Effector memory CD8-positive, alpha-beta T cell (primary cell): Measurements from ENCODE around the gene NTSR1.

Source experiments
- ATAC-seq: fragments of 150-1000 bp; cut with Tn5 transposase; replicated peaks from 2 replicates; pipeline ENCODE4 v1.10.0; 2021; ENCODE audit warnings: mild to moderate bottlenecking, moderate library complexity
- DNase-seq, 3 experiments: peaks; one replicate each; pipeline ENCODE4 v3.0.0; 2021
- H3K27ac Mint-ChIP-seq, 2 donors: one replicate each; pipeline ENCODE4 v1.8.0; 2022; ENCODE audit warnings: mild to moderate bottlenecking in 2 of 2, mixed read lengths in 2 of 2, moderate library complexity in 2 of 2
- H3K27me3 Mint-ChIP-seq, 2 donors: one replicate each; pipeline ENCODE4 v1.8.0; 2022; ENCODE audit warnings: mixed read lengths in 2 of 2
- H3K36me3 Mint-ChIP-seq: one replicate; pipeline ENCODE4 v1.8.0; 2022; ENCODE audit warnings: mild to moderate bottlenecking, moderate library complexity, mixed read lengths; ENCODE audit not compliant: insufficient read depth
- H3K4me1 Mint-ChIP-seq, 2 donors: one replicate each; pipeline ENCODE4 v1.8.0; 2022; ENCODE audit warnings: low read depth in 2 of 2, mixed read lengths in 2 of 2
- H3K4me3 Mint-ChIP-seq, 2 donors: one replicate each; pipeline ENCODE4 v1.8.0; 2022; ENCODE audit warnings: mild to moderate bottlenecking in 2 of 2, mixed read lengths in 2 of 2, moderate library complexity in 2 of 2
- H3K9me3 Mint-ChIP-seq, 2 donors: one replicate each; pipeline ENCODE4 v1.8.0; 2022; ENCODE audit warnings: mixed read lengths in 2 of 2

Gene NTSR1

GRCh38 chr20:62770111-62770910 lies 61.7 kb downstream of the NTSR1 start:
- no peak for DNase-seq
- Mint-ChIP-seq H3K9me3 (no peaks in the 10 kb centered on the region), H3K36me3 (no peaks in the 10 kb centered on the region), H3K4me3 (no peak overlapping the region), H3K27ac (no peak overlapping the region), H3K27me3 (peaks cover 0 to 3% of the 10 kb centered on the region in 2 donors), H3K4me1 (peaks cover 8 to 17% of the 10 kb centered on the region in 2 donors)
- ATAC-seq = no peak

DNA sequence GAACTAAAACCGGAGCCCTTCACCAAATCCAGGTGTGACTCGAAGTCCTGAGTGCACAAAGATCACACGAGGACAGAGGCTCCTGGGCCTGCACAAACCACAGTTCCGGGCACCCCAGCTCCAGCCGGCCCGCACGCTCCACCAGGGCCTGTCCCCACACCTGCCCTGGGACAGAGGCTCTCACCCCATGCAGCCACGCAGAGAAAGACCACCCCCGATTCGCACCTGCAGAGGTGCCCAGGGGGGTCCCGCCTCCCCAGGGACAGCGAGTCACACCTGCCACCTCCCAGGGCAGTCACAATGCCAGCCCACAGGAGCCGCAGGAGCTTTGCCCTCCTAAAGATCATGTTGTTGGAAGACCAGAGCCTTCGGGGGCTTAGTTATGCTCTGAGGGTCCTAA lies 62.3 kb downstream of the NTSR1 start:
- Mint-ChIP-seq H3K27me3 (no peaks in the 10 kb centered on the region), H3K9me3 (no peaks in the 10 kb centered on the region), H3K36me3 (no peaks in the 10 kb centered on the region), H3K27ac (no peak overlapping the region), H3K4me1 (peaks cover 12 to 21% of the 10 kb centered on the region in 2 donors), H3K4me3 (no peak overlapping the region)
- DNase-seq (no peak), ATAC-seq (no peak)

DNA sequence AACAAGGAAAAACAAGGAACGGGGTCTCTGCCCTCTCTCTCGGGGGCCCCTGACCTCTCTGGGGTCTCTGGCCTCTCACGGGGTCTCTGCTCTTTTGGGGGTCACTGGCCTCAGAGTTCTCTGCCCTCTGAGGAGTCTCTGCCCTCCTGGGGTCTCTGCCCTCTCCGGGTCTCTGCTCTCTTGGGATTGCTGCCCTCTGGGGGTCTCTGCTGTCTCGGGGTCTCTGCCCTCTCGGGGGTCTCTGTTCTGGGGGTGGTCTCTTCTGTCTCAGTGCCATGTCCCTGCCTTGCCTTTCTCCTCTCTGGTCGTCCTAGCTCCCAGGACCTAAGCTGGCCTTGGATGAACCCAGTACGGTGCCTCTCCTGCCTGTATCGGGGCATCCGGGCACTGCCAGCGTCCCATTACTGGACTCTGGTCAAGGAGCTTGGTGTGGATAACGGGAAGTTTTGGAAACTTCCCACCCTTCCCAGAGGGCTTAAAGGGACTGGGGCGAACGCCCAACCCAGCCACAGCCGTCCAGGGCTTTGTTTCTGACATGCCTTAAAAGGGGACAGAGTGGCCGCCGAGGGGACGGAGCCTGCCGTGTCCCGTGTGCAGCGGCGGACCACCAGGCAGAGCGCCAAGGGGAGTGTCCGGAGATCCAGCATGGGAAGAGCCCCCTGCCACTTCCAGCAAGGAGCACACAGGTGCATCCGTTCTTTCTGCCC lies 62.9 kb downstream of the NTSR1 start:
- Mint-ChIP-seq H3K9me3 (no peaks in the 10 kb centered on the region), H3K4me1 (peaks cover 17 to 27% of the 10 kb centered on the region in 2 donors), H3K4me3 (no peak overlapping the region), H3K36me3 (no peaks in the 10 kb centered on the region), H3K27ac (peak overlapping the region in 1 of 2 donors; percentile 52), H3K27me3 (no peaks in the 10 kb centered on the region)
- DNase-seq (no peak), ATAC-seq (no peak)

- Mint-ChIP-seq H3K27ac (peak overlapping the region; percentile 23 to 75), H3K27me3 (no peaks in the 10 kb centered on the region), H3K9me3 (no peaks in the 10 kb centered on the region), H3K36me3 (no peaks in the 10 kb centered on the region), H3K4me3 (no peak overlapping the region), H3K4me1 (peaks cover 22 to 30% of the 10 kb centered on the region in 2 donors)
- DNase-seq (no peak), ATAC-seq (no peak)
Observed at GRCh38 chr20:62772103-62772611, 63.5 kb downstream of the NTSR1 start.

DNA sequence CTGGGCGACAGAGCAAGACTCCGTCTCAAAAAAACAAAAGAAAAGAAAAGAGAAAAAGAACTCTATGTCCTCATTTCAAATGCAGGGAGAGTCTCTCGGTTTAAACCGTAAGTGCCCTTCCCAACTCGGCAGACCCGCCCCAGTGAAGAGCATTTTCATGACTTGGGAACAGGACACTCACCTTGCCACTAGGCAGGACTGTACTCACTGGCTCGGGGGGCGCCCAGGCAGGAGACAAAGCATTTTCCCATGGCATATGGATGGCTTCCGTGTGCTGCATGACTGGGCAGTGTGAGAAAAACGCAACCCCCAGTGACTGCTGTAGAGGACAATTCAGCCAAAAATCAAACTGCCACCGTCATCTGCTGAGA lies 64.0 kb downstream of the NTSR1 start:
- no peak for ATAC-seq
- H3K9me3 Mint-ChIP-seq = no peaks in the 10 kb centered on the region
- no peak overlapping the region for H3K4me3 Mint-ChIP-seq
- no peaks in the 10 kb centered on the region for H3K27me3 Mint-ChIP-seq
- no peaks in the 10 kb centered on the region for H3K36me3 Mint-ChIP-seq
- peaks cover 25 to 30% of the 10 kb centered on the region in 2 donors for H3K4me1 Mint-ChIP-seq
- DNase-seq = no peak
- peak overlapping the region; percentile 23 to 75 for H3K27ac Mint-ChIP-seq

DNA sequence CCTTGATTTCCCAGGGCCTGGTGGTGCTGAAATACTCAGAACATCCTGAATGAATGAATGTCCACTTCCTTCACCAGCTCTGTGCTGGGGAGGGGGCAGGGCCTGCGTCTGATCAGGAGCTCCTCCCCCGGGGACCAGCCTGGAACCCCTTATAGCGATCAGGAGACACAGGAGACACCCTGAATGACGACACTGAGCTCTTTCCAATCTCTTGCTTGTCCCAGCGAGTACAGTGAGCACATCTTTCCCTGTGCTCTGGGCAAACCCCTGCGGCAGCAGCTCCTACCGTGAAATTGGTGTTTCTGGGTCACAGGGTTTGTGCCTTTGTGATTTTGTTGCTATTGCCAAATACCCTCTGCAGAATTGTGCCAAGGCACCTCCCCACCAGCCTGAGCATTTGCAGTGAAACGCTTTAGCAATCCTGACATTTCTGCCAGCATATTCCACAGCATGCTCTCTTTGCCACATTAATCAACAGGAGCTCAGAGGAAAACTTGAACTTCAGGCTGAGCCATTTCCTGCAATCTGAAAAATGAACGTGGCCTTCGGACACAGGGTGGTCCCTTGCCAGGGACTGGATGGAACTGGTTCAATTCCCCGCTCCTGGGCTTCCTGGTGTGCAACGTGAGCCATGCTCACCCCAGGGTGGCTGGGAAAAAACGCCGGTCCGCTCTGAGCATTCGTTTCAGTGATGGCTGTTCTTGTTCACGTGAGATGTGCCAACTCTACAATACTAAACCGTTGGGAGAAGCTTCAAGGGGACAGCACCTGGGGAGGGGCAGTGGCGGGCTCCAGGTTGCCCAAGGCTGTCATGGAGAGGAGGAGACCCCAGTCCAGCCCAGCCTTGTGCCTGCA lies 64.6 kb downstream of the NTSR1 start:
- peaks cover 25 to 29% of the 10 kb centered on the region in 2 donors for H3K4me1 Mint-ChIP-seq

DNA sequence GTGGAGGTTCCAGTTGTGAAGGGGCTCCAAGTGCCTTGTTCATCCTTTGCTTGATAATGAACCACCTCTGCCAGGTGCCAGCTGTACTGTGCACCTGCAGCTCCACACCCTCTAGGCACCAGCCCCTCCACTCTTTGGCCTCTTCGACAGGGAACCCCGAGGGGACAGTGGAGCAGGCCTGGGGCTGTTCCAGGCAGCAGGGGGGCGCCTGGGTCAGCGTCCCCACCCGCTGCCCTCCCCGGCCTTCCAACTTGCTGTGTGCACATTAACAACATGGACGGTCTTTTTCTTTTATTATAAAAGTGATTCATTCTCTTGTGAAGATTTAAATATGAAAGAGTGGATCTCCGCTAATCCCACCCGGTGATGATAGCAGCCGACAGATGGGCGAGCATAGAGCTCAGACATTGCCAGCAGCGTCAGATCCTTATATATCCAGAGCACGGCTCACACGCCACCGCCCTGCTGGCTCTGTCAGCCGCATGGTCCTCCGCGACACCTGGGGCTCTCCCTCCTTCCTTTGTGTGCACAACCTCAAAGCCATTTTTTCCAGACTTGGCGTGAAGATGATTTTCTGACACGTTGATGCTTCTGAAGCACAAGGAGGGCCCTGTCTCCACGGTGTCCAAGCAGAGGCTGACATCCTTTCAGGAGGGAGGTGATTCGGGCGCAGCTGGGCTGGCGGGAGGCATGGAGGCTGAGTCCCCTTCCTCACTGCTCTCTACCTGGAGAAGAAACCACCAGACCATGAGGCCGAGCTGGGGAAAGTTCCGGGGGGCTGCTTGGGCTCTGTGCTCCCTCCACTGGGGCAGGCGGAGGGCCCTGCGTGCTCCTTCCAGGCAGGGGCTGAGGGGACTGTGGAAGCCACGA lies 65.4 kb downstream of the NTSR1 start:
- DNase-seq (no peak), ATAC-seq (no peak)
- Mint-ChIP-seq H3K4me1 (peaks cover 20 to 25% of the 10 kb centered on the region in 2 donors), H3K27ac (peak overlapping the region in 1 of 2 donors; percentile 60), H3K36me3 (no peaks in the 10 kb centered on the region), H3K9me3 (no peaks in the 10 kb centered on the region), H3K27me3 (no peaks in the 10 kb centered on the region), H3K4me3 (no peak overlapping the region)

More for the DNA sequence above, 64.6 kb downstream of the NTSR1 start:
- peak overlapping the region in 1 of 2 donors; percentile 12 for H3K4me3 Mint-ChIP-seq
- ATAC-seq (peak; percentile 46), DNase-seq (no peak)
- H3K9me3 Mint-ChIP-seq = no peaks in the 10 kb centered on the region
- peak overlapping the region in 1 of 2 donors; percentile 23 for H3K27ac Mint-ChIP-seq
- H3K36me3 Mint-ChIP-seq = no peaks in the 10 kb centered on the region
- H3K27me3 Mint-ChIP-seq = no peaks in the 10 kb centered on the region

- no peak for ATAC-seq
- H3K27ac Mint-ChIP-seq = peak overlapping the region in 1 of 2 donors; percentile 60
- H3K36me3 Mint-ChIP-seq = no peaks in the 10 kb centered on the region
- DNase-seq = no peak
- H3K27me3 Mint-ChIP-seq = no peaks in the 10 kb centered on the region
- H3K4me3 Mint-ChIP-seq = no peak overlapping the region
- no peaks in the 10 kb centered on the region for H3K9me3 Mint-ChIP-seq
- peaks cover 19 to 25% of the 10 kb centered on the region in 2 donors for H3K4me1 Mint-ChIP-seq
Observed at GRCh38 chr20:62774762-62775161, 66.1 kb downstream of the NTSR1 start.

- DNase-seq = no peak
- H3K4me1 Mint-ChIP-seq = peaks cover 19 to 25% of the 10 kb centered on the region in 2 donors
- peak overlapping the region in 1 of 2 donors; percentile 97 for H3K27ac Mint-ChIP-seq
- H3K4me3 Mint-ChIP-seq = peak overlapping the region in 1 of 2 donors; percentile 85
- no peaks in the 10 kb centered on the region for H3K27me3 Mint-ChIP-seq
- ATAC-seq = no peak
- H3K36me3 Mint-ChIP-seq = no peaks in the 10 kb centered on the region
- no peaks in the 10 kb centered on the region for H3K9me3 Mint-ChIP-seq
Observed at GRCh38 chr20:62775206-62775605, 66.6 kb downstream of the NTSR1 start.

GRCh38 chr20:62776035-62776691 lies 67.5 kb downstream of the NTSR1 start:
- H3K9me3 Mint-ChIP-seq = no peaks in the 10 kb centered on the region

GRCh38 chr20:62776692-62777527 lies 68.3 kb downstream of the NTSR1 start:
- H3K27me3 Mint-ChIP-seq = no peaks in the 10 kb centered on the region
- no peaks in the 10 kb centered on the region for H3K36me3 Mint-ChIP-seq
- peak; percentile 82 for ATAC-seq
- H3K27ac Mint-ChIP-seq = peak overlapping the region; percentile 93 to 97
- peak; percentile 17 to 30 (median 27) for DNase-seq
- H3K4me1 Mint-ChIP-seq = peaks cover 19 to 25% of the 10 kb centered on the region in 2 donors
- H3K4me3 Mint-ChIP-seq = peak overlapping the region; percentile 72 to 85
- H3K9me3 Mint-ChIP-seq = no peaks in the 10 kb centered on the region

More at GRCh38 chr20:62776035-62776691, 67.5 kb downstream of the NTSR1 start:
- Mint-ChIP-seq H3K4me1 (peaks cover 19 to 25% of the 10 kb centered on the region in 2 donors), H3K27me3 (no peaks in the 10 kb centered on the region), H3K36me3 (no peaks in the 10 kb centered on the region), H3K4me3 (peak overlapping the region; percentile 72 to 85), H3K27ac (peak overlapping the region; percentile 93 to 97)
- ATAC-seq (no peak), DNase-seq (no peak)
